Adipose tissue (tissue), 3 donors: Measurements from ENCODE around the gene ZBTB7C. TPM values are rescaled to one million over a fixed set of nuclear protein-coding genes. Genes with fewer than 3 reads are reported as not detected.

ENCODE experiments used
- H3K27ac ChIP-seq: one replicate; pipeline ENCODE4 v1.5.1; 2013; ENCODE audit warnings: low read depth, low read length
- WGBS, 3 donors: extraction: QIAGEN DNeasy Blood & Tissue Kit; methylation state at CpG; one replicate each; pipeline ENCODE4 v1.1.7; 2013; 5-methylcytosine and 5-hydroxymethylcytosine counted together
- polyA plus RNA-seq, 3 donors: library from polyadenylated mRNA; stranded (reverse); fragments of 200-250 nt; gene quantifications; one replicate each; pipeline ENCODE4 v1.2.3, GENCODE V29; 2013
- donor health status: healthy with polysubstance abuse.
- donor health status: Bipolar disorder and iron deficiency.
- donor health status: healthy.

ZBTB7C gene
- polyA plus RNA-seq, 3 donors = 0.53 to 5.6 (median 4.8) TPM

DNA sequence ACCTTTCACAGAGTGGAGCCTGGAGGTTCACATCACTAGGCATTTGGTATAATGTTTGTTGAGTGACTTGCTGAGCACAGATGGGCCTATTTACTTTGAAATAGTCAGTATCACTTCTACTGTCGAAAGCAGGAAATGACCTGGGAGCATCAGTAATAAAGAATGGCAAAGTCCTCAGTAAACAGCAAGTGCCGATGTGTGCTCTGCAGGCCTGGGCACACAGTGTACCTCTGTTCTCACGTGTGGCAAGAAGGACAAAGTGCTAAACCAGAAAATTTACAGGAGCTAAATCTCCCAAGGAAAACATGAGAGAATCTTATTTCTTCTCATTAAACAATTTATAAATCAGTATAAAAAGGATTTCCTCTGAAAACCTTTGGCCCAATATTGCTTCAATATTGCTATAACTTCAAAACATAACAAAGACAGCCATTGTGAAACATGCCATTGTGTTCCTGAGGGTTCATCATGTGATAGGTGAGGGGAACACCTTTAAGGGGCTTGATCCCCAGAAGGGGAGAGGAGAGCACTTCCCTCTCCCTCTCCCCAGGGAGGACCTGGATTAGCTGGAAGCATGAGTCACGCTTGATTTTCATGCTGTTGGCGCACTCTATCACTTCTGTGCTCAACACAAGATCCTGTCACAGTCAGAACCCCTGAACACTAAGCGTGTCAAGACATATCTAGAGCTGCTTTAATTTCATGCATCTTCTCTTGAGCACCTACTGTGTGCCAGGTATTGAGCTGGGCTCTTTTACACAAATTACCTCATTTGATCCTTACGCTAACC lies 347.2 kb downstream of the ZBTB7C start:
- WGBS, 3 donors = 94 to 97% (median 94%) methylated on average over 7 of the region's 7 CpGs
- H3K27ac ChIP-seq = no peak overlapping the region

DNA sequence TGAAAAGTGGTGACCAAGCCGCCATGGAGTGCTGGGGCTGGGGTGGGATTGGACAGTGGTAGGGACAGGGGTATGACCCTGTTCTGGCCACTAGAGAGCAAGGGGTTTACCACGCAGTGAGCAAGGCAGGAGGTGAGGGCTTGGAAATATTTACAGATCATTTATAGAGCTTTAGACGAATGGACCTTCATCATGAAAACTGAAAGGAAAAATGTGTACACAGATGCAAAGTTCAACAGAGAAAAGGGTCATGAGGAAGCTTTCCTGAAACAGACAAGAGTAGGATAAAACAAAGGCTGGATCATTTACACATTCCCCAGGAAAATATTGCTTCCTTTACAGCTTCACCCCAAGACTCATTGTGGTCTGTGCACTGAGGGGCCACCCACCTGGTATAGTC lies 348.2 kb downstream of the ZBTB7C start:
- H3K27ac ChIP-seq = no peak overlapping the region
- 77 to 89% (median 77%) methylated on average over 3 of the region's 3 CpGs for WGBS, 3 donors

- H3K27ac ChIP-seq = no peak overlapping the region
- WGBS, 3 donors = 84 to 88% (median 86%) methylated on average over 4 of the region's 4 CpGs
Measured at GRCh38 chr18:48060346-48060745, 348.8 kb downstream of the ZBTB7C start.

DNA sequence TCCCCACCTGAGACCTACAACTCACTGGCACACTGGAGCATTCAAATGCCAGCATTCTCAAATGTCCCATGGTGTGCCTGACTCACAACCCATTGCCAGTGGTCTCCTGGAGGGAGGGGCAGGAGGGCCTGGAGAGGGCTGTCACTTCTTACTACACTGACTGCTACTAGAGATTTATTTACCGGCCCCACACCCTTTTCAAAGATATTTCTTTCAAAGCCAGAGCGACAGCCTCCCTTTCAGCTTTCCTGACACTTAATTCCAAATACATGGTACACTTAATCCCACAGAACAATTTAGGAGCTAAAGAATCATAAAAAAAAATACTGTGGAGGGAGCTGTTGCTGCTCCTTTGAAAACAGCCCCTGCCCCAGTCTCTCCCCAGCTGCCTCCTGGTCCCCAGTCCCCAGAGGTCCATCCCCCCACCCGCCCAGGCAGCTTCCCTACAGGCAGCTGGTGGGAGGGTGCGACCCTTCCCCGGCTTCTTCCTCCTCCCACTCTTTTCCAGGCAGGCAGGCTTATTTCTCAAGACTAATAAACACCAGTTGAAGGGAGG lies 349.6 kb downstream of the ZBTB7C start:
- WGBS, 3 donors = 21 to 64% (median 33%) methylated on average over 5 of the region's 5 CpGs
- no peak overlapping the region for H3K27ac ChIP-seq

GRCh38 chr18:48058486-48058885 lies 350.7 kb downstream of the ZBTB7C start:
- no peak overlapping the region for H3K27ac ChIP-seq
- WGBS, 3 donors = 86 to 91% (median 90%) methylated on average over 6 of the region's 6 CpGs

DNA sequence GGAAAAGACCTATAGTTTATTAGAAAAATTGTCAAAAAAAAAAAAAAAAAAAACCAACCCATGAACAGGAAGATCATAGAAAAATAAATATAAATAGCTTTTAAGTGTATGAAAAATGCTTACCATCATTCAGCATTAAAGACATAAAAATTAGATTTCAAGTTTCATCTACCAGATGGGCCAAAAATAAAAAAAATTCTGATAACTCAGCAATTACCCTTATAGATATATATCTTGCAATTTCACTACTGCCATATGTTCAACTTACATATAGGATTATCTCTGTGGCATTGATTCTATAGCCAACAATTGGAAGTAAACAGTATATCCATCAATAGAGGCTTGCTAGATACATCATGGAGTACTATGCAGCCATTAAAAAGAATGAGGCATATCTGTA lies 352.2 kb downstream of the ZBTB7C start:
- H3K27ac ChIP-seq = no peak overlapping the region

GRCh38 chr18:48055351-48055750 lies 353.8 kb downstream of the ZBTB7C start:
- 84 to 97% (median 88%) methylated on average over 6 of the region's 6 CpGs for WGBS, 3 donors

GRCh38 chr18:48053881-48054816 lies 355.0 kb downstream of the ZBTB7C start:
- no peak overlapping the region for H3K27ac ChIP-seq
- 59 to 88% (median 63%) methylated on average over 24 of the region's 24 CpGs for WGBS, 3 donors

More at GRCh38 chr18:48055351-48055750, 353.8 kb downstream of the ZBTB7C start:
- H3K27ac ChIP-seq = no peak overlapping the region

DNA sequence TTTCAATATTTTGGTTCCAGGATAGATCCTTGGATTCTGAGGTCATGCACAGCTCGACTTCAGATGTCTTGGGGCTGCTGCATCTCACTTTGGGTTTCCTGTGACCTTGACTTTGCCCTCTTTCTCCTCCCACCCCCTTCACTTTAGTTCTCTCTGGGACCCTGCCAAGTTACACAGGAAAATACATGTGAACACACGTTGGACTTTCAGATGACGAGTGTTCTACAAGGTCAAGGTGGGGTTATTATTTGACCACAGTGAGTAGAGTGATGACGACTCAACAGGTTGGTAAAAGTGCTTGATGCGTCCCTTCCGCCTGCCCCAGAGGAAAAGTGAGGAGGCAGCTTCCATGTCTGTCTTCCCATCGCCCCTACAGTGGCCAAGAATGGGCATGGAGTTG lies 356.3 kb downstream of the ZBTB7C start:
- H3K27ac ChIP-seq = no peak overlapping the region
- WGBS, 3 donors = 44 to 80% (median 71%) methylated on average over 7 of the region's 7 CpGs

- WGBS, 3 donors = 61 to 84% (median 83%) methylated on average over 8 of the region's 8 CpGs
- H3K27ac ChIP-seq = no peak overlapping the region
Measured at GRCh38 chr18:48051945-48052840, 357.0 kb downstream of the ZBTB7C start.

DNA sequence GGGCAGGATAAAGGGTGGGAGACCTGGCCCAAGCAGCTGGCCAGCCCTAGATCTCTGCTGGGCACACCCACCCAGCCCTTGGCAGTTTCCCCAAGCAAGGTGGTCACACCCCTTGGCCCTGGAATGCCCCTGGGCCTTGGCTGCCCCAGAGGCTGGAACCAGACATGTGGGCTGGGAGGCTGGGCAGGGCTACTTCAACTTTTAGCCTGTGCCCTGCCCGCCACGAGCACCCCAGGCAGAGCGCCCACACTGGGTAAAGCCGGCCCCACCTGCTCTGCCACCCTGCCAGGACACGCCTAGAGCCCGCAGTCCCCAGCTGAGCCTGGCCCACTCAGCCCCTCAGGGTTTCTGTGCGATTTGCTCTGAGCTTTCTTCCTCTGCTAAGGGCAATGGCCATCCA lies 359.0 kb downstream of the ZBTB7C start:
- 74 to 81% (median 75%) methylated on average over 5 to 7 of the region's 7 CpGs for WGBS, 3 donors
- H3K27ac ChIP-seq = no peak overlapping the region

DNA sequence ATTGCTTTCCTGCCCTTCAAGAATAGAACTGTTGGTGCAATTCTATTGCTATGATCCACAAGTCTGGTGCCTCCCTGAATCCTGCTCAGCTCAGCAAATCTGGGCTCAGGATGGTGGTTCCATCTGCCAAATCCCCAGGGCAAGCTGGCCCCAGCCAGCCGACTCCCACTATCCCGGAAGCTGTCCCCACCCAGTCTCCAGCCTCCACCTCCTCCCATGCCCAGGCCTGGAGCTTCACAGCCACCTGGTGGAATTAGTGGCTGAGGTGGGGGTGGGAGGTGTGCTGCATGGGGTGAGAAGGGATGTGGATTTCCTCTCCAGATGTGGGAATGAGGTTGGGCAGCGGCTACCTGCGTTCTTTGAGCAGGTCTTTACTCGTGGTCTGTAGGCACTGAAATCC lies 359.4 kb downstream of the ZBTB7C start:
- no peak overlapping the region for H3K27ac ChIP-seq
- WGBS, 3 donors = 54 to 80% (median 64%) methylated on average over 5 of the region's 5 CpGs

GRCh38 chr18:48048251-48048650 lies 360.9 kb downstream of the ZBTB7C start:
- 97 to 98% (median 98%) methylated on average over 3 of the region's 3 CpGs for WGBS, 3 donors
- H3K27ac ChIP-seq = no peak overlapping the region

DNA sequence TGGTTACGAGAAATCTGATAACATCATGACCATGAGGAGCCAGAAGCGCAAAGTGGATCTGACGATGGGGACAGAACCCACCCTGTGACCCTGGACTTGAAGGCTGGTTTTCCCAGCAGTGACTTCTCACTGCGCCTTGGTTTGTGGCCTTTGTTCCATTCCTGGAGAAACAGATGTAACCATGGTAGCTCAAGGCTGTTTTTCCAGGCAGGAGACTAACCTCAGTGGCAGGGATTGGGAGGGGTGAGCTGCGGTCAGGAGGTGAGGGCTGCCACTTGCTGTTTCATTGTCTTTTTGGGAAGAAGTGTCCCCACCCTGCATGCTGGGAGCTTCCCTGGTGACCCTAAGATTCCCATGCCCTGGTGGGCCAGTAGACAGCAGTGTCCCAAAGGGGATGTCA lies 362.3 kb downstream of the ZBTB7C start:
- 87 to 90% (median 88%) methylated on average over 5 of the region's 5 CpGs for WGBS, 3 donors

GRCh38 chr18:48045744-48046143 lies 363.4 kb downstream of the ZBTB7C start:
- 84% methylated on average over 2 of the region's 2 CpGs for WGBS, 3 donors
- H3K27ac ChIP-seq = no peak overlapping the region

More for the DNA sequence above, 362.3 kb downstream of the ZBTB7C start:
- H3K27ac ChIP-seq = no peak overlapping the region

GRCh38 chr18:48044944-48045343 lies 364.2 kb downstream of the ZBTB7C start:
- WGBS, 3 donors = 83 to 99% (median 92%) methylated on average over 3 of the region's 3 CpGs
- H3K27ac ChIP-seq = no peak overlapping the region

GRCh38 chr18:48043166-48043565 lies 366.0 kb downstream of the ZBTB7C start:
- no peak overlapping the region for H3K27ac ChIP-seq
- WGBS, 3 donors = 78 to 99% (median 97%) methylated on average over 3 of the region's 3 CpGs

DNA sequence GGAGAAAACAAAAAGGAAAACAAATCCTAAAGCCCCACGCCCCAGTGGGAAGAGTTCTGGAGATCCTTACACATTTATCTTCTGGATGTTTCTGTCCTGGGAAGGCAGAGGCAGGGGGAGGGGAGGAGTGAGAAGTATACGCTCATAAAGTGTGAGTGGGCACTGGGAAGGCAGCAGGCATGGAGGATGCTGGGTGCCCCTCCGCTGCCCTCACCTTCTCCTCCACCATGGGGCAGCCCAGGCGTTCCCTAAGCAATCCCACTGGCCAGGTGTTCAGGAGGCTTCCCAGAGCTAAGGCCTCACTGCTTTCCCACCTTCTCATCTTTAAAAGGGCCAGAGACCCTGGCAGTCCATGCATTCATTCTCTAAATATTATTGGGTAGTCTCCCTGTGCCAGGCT lies 366.8 kb downstream of the ZBTB7C start:
- WGBS, 3 donors = 78 to 89% (median 80%) methylated on average over 4 of the region's 4 CpGs
- H3K27ac ChIP-seq = no peak overlapping the region
